Erythroblast (primary cell): ENCODE data around the gene PHOSPHO2.

Source experiments
- GATA1 ChIP-seq: IDR thresholded peaks from 2 replicates; pipeline ENCODE4 v1.6.1; 2011; ENCODE audit warnings: low read depth, mild to moderate bottlenecking, control low read depth, low read length, moderate library complexity
- POLR2A ChIP-seq: IDR thresholded peaks from 2 replicates; pipeline ENCODE4 v1.6.1; 2011; ENCODE audit warnings: mild to moderate bottlenecking, low read length

DNA sequence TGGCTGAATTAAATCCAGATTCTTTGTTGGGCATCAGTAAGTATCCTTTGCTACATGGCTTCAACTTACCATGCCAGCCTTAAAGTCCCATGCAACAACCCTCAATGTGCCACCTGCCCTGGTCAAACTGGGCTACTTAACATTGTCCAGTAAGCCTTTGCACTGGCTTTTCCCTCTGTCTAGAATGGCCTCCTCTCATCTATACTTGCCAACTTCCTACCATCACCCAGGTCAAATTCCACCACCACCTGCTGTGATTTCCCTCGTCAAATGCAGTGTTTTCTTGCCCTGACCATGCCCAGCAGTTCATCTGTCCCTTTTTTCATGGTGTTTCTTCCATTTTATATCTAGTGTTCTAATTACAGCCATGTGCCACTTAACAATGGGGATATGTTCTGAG, 45.1 kb downstream of the PHOSPHO2 start:
- no peak for TF ChIP-seq POLR2A
- no peak for TF ChIP-seq GATA1
